ACC112 (cell line): ENCODE data around the gene PSMD9.

Experiments used
- H2AFZ ChIP-seq: fragments of 200-600 bp; sonication (generic); one replicate; pipeline ENCODE4 v1.6.0; 2017; ENCODE audit warnings: antibody characterized with exemption, low read length; ENCODE audit not compliant: unreplicated experiment
- H3K27ac ChIP-seq: fragments of 200-600 bp; sonication (generic); 2 replicates; pipeline ENCODE4 v1.5.1; 2014; ENCODE audit warnings: low read depth, mild to moderate bottlenecking, antibody characterized with exemption, low read length, moderate library complexity
- H3K27me3 ChIP-seq: fragments of 200-600 bp; sonication (generic); 2 replicates; pipeline ENCODE4 v1.6.1; 2014; ENCODE audit warnings: mild to moderate bottlenecking, antibody characterized with exemption, low read length, moderate library complexity, mixed read lengths; ENCODE audit not compliant: insufficient read depth
- H3K36me3 ChIP-seq: fragments of 200-600 bp; sonication (generic); 2 replicates; pipeline ENCODE4 v1.6.1; 2016; ENCODE audit warnings: mild to moderate bottlenecking, antibody characterized with exemption, low read length, moderate library complexity, mixed read lengths; ENCODE audit not compliant: insufficient read depth
- H3K4me1 ChIP-seq: fragments of 200-600 bp; sonication (generic); one replicate; pipeline ENCODE4 v1.6.1; 2016; ENCODE audit warnings: low read length, mixed read lengths; ENCODE audit not compliant: insufficient read depth, unreplicated experiment, control insufficient read depth
- H3K4me3 ChIP-seq: fragments of 200-600 bp; sonication (generic); 2 replicates; pipeline ENCODE4 v1.5.1; 2014; ENCODE audit warnings: mild to moderate bottlenecking, low read depth, low read length
- H3K79me2 ChIP-seq: fragments of 200-600 bp; sonication (generic); one replicate; pipeline ENCODE4 v1.6.0; 2016; ENCODE audit warnings: low read length; ENCODE audit not compliant: control insufficient read depth, unreplicated experiment, insufficient read depth

Gene PSMD9

GRCh38 chr12:121898287-121898686 lies 9.7 kb downstream of the PSMD9 start:
- H3K79me2 ChIP-seq, result peaks cover 30% of the 10 kb centered on the region
- H2AFZ ChIP-seq, result no peak overlapping the region
- H3K36me3 ChIP-seq, result peaks cover 27% of the 10 kb centered on the region
- H3K4me1 ChIP-seq, result peaks cover 20% of the 10 kb centered on the region
- H3K27me3 ChIP-seq, result no peaks in the 10 kb centered on the region
- no peak overlapping the region for H3K4me3 ChIP-seq
- no peak overlapping the region for H3K27ac ChIP-seq

- H3K36me3 ChIP-seq, result peaks cover 32% of the 10 kb centered on the region
- no peak overlapping the region for H3K4me3 ChIP-seq
- H2AFZ ChIP-seq, result no peak overlapping the region
- peaks cover 17% of the 10 kb centered on the region for H3K79me2 ChIP-seq
- peak overlapping the region; percentile 50; the same call in 1 of the 2 replicates for H3K27ac ChIP-seq
- no peaks in the 10 kb centered on the region for H3K27me3 ChIP-seq
- H3K4me1 ChIP-seq, result peaks cover 7% of the 10 kb centered on the region
These were observed 11.0 kb downstream of the PSMD9 start for GRCh38 chr12:121899590-121899989.

DNA sequence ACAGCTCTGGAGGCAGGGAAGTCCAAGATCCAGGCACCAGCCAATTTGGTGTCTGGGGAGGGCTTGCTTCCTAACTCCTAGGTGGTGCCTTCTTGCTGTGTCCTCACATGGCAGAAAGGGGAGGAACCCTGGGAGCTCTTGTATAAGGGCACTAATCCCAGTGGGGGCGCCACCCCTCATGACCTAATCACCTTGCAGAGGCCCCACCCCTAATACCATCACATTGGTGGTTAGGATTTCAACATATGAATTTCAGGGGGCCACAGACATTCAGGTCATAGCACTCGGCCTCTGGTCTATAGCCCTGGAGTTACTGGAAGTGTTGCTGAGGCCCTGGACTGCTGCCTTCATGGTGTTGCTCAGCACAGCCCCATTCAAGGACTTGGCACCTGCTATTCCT lies 14.6 kb downstream of the PSMD9 start:
- peaks cover 35% of the 10 kb centered on the region for H3K36me3 ChIP-seq
- peaks cover 5% of the 10 kb centered on the region for H3K79me2 ChIP-seq
- no peaks in the 10 kb centered on the region for H3K27me3 ChIP-seq

GRCh38 chr12:121905746-121906145 lies 17.2 kb downstream of the PSMD9 start:
- no peaks in the 10 kb centered on the region for H3K4me1 ChIP-seq
- H3K36me3 ChIP-seq, result peaks cover 36% of the 10 kb centered on the region
- no peak overlapping the region for H3K4me3 ChIP-seq
- peaks cover 5% of the 10 kb centered on the region for H3K79me2 ChIP-seq
- H3K27ac ChIP-seq, result no peak overlapping the region
- H3K27me3 ChIP-seq, result no peaks in the 10 kb centered on the region
- H2AFZ ChIP-seq, result no peak overlapping the region

More for the DNA sequence above, 14.6 kb downstream of the PSMD9 start:
- no peak overlapping the region for H2AFZ ChIP-seq
- H3K4me1 ChIP-seq, result peaks cover 7% of the 10 kb centered on the region
- no peak overlapping the region for H3K4me3 ChIP-seq
- no peak overlapping the region for H3K27ac ChIP-seq

DNA sequence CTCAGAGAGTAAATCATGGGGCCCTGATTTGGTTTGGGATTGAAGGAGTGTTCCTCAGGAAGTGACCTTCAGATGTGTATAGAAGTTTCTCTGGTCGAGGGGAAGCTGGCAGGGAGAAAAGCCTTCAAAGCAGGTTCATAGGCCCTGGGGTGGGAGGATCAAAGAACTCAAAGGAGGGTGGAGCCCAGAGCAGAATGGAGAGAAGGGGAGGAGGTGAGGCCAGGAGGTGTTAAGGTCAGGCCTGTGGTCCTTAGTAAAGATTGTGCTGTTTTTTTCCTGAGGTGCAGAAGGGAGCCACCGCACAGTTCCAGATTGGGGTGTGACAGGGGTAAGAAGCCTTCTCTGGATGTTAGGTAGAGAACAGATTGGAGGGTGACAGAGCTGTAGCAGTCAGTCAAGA lies 20.1 kb downstream of the PSMD9 start:
- peaks cover 23% of the 10 kb centered on the region for H3K36me3 ChIP-seq
- H3K4me1 ChIP-seq, result no peaks in the 10 kb centered on the region
- H3K27ac ChIP-seq, result no peak overlapping the region
- no peak overlapping the region for H3K4me3 ChIP-seq
- no peaks in the 10 kb centered on the region for H3K79me2 ChIP-seq
- no peaks in the 10 kb centered on the region for H3K27me3 ChIP-seq
- no peak overlapping the region for H2AFZ ChIP-seq

DNA sequence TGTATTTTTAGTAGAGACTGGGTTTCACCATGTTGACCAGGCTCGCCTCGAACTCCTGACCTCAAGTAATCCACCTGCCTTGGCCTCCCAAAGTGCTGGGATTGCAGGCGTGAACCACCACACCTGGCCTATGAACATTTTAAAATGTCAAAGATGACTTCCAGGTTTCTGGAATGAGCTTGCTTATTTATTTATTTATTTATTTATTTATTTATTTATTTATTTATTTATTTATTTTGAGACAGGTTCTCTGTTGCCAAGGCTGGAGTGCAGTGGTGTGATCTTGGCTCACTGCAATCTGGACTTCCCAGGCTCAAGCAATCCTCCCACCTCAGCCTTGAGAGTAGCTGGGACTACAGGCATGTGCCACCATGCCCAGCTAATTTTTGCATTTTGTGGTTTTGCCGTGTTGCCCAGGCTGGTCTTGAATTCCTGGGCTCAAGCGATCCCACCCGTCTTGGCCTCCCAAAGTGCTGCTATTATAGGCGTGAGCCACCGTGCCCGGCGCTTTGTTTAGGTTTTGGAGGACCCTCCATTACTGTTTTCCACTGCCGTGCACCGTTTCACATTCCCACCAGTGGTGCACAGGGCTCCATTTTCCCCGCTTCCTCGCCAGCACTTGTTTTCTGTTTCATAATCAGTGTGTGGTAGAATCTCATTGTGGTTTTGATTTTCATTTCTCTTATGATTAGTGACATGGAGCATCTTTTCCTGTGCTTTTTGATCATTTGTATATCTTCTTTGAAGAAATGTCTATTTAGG lies 23.4 kb downstream of the PSMD9 start:
- Histone ChIP-seq H3K79me2 (no peaks in the 10 kb centered on the region), H3K27ac (no peak overlapping the region), H2AFZ (no peak overlapping the region), H3K4me1 (peaks cover 16% of the 10 kb centered on the region), H3K36me3 (peaks cover 12% of the 10 kb centered on the region), H3K4me3 (no peak overlapping the region), H3K27me3 (no peaks in the 10 kb centered on the region)

DNA sequence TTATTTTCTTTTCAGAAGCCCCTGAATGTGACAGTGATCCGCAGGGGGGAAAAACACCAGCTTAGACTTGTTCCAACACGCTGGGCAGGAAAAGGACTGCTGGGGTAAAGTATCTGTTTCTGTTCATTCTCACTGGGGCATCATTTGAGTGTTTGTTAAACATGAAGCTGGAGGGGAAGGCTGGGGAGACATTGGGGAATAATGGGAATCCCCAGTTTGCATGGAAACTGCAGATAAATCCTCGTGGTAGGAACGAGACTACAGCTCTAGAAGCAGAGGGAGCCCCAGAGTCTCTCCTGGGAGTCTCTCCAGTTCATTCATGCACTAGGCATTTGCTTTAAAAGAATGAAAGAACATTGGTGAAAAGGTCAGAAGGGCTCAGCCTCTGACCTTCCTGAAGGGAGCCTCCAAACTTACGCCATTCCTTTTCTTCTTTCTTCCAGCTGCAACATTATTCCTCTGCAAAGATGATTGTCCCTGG lies 27.3 kb downstream of the PSMD9 start:
- Histone ChIP-seq H3K79me2 (no peaks in the 10 kb centered on the region), H3K27me3 (no peaks in the 10 kb centered on the region), H3K36me3 (peaks cover 16% of the 10 kb centered on the region), H2AFZ (no peak overlapping the region), H3K4me1 (peaks cover 16% of the 10 kb centered on the region), H3K27ac (peak overlapping the region; percentile 50; the same call in 1 of the 2 replicates), H3K4me3 (no peak overlapping the region)

- Histone ChIP-seq H3K27ac (no peak overlapping the region; the same call in 1 of the 2 replicates), H3K79me2 (no peaks in the 10 kb centered on the region), H2AFZ (no peak overlapping the region), H3K4me1 (peaks cover 16% of the 10 kb centered on the region), H3K4me3 (no peak overlapping the region), H3K27me3 (no peaks in the 10 kb centered on the region), H3K36me3 (peaks cover 16% of the 10 kb centered on the region)
These were observed 28.1 kb downstream of the PSMD9 start for GRCh38 chr12:121916719-121917118.

DNA sequence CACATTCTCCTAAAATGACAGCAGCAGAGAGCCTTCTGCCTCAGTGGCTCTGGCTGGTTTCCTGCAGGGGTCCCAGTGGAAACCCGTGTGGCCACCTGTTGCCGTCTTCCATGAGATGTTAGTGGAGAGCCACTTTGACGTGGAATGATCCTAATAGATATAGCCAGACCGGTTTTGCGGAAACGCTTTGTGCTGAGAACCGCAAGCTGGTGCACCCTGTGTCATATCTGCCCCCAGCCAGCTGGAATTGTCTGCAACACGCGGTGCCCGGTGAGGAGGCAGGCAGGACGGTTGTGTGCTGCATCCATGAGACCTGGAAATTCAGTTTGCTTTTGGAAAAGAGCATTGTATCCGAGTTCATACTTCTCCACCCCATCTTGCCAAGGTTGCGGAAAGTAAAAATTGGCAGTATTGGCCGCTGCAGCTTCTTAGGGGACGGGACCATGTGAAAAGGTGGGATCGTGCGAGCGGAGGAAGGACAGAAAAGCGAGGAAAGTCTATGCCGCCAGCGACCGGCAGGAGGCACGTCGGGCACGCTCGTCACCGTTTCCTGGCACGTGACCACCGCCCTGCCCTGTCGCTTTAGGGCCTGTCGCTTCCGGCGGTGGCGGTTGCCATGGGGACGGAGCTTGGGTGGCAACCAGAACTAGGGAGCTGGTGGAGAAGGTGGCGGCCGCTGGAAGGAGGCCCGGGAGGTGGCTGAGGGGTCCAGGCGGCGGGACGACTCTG lies 29.5 kb downstream of the PSMD9 start, which contains the start of gene CFAP251:
TSS of gene CFAP251 (plus strand) at position 643 of the 729 bp plus-strand sequence. CDS start 2,714 bp downstream, outside the sequence.
- Histone ChIP-seq H3K27me3 (no peaks in the 10 kb centered on the region), H3K79me2 (no peaks in the 10 kb centered on the region), H3K27ac (no peak within 1 kb of the TSS), H3K4me1 (peaks cover 17% of the 10 kb centered on the region), H3K4me3 (no peak within 1 kb of the TSS), H3K36me3 (peaks cover 12% of the 10 kb centered on the region; the same call in 1 of the 2 replicates), H2AFZ (no peak within 1 kb of the TSS)

DNA sequence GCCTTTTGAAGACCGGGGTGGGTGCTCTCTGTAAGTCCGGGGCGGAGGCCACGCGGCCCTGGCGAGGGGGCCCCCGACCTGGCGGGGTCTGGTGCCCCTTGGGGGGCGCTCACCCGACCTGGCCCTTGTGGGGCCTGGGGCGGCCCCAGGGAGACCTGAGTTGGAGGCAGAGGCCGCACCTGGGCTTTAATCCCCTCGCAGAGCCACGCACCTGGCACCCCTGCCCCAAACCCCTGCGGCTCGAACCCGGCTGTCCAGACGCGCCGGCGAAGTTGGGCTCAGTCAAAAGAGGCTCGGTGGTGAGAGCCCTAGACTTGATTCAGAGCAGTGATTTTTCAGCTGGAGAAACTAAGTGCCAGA lies 30.1 kb downstream of the PSMD9 start:
- peaks cover 12% of the 10 kb centered on the region; the same call in 1 of the 2 replicates for H3K36me3 ChIP-seq
- no peak overlapping the region for H3K4me3 ChIP-seq
- no peaks in the 10 kb centered on the region for H3K27me3 ChIP-seq
- H3K4me1 ChIP-seq, result peaks cover 23% of the 10 kb centered on the region
- no peak overlapping the region for H2AFZ ChIP-seq
- H3K79me2 ChIP-seq, result no peaks in the 10 kb centered on the region
- no peak overlapping the region for H3K27ac ChIP-seq
